NT2/D1 (cell line): ENCODE measurements around the gene RUNX2.

ENCODE experiments used
- SUZ12 ChIP-seq: IDR thresholded peaks from 2 replicates; pipeline ENCODE4 v1.6.1; 2011; ENCODE audit not compliant: insufficient read length, insufficient read depth; ENCODE audit errors: extremely low read depth
- YY1 ChIP-seq: IDR thresholded peaks from 2 replicates; pipeline ENCODE4 v1.6.1; 2011; ENCODE audit not compliant: insufficient read length, insufficient read depth
- ZNF274 ChIP-seq: IDR thresholded peaks from 2 replicates; pipeline ENCODE4 v1.6.1; 2011; ENCODE audit warnings: mild to moderate bottlenecking, low read depth, low read length

GRCh38 chr6:45466686-45467085 lies 138.6 kb downstream of the RUNX2 start:
- TF ChIP-seq YY1 (no peak), ZNF274 (no peak), SUZ12 (no peak)
